SK-N-SH treated with all-trans-retinoic acid at 6 μM for 48 hours (cell line): ENCODE data around the gene CDON.

Source experiments
- ATAC-seq: fragments of 200-7000 bp; cut with Tn5 transposase; 3 replicates; pipeline ENCODE4 v1.9.1; 2020; ENCODE audit warnings: mild to moderate bottlenecking, moderate library complexity
- ARNTL ChIP-seq: fragments of 450-650 bp; formaldehyde crosslinking; IDR thresholded peaks from 2 replicates; pipeline ENCODE4 v1.5.0; 2020; ENCODE audit warnings: low read depth, mild to moderate bottlenecking, moderate library complexity, borderline replicate concordance
- BACH2 ChIP-seq: fragments of 250-450 bp; sonication (Bioruptor Pico); IDR thresholded peaks from 2 replicates; pipeline ENCODE4 v1.9.0; 2021; ENCODE audit warnings: mild to moderate bottlenecking, borderline replicate concordance
- CSDC2 ChIP-seq: fragments of 250-450 bp; sonication (Bioruptor Pico); IDR thresholded peaks from 2 replicates; pipeline ENCODE4 v1.5.0; 2020; ENCODE audit warnings: mild to moderate bottlenecking, moderate library complexity
- ESRRG ChIP-seq: fragments of 250-450 bp; sonication (Bioruptor Pico); IDR thresholded peaks from 2 replicates; pipeline ENCODE4 v1.6.1; 2021; ENCODE audit warnings: mild to moderate bottlenecking
- ISL1 ChIP-seq: fragments of 250-450 bp; sonication (Bioruptor Pico); IDR thresholded peaks from 2 replicates; pipeline ENCODE4 v2.1.2; 2022; ENCODE audit warnings: mild to moderate bottlenecking, moderate library complexity
- OSR1 ChIP-seq: fragments of 250-450 bp; sonication (Bioruptor Pico); IDR thresholded peaks from 2 replicates; pipeline ENCODE4 v1.8.0; 2022; ENCODE audit warnings: moderate library complexity, mild to moderate bottlenecking, inconsistent platforms
- PATZ1 ChIP-seq: fragments of 250-450 bp; sonication (Bioruptor Pico); IDR thresholded peaks from 2 replicates; pipeline ENCODE4 v1.8.0; 2020; ENCODE audit warnings: mild to moderate bottlenecking, moderate library complexity, borderline replicate concordance
- RARB ChIP-seq: fragments of 250-450 bp; sonication (Bioruptor Pico); IDR thresholded peaks from 2 replicates; pipeline ENCODE4 v1.8.0; 2021; ENCODE audit warnings: mild to moderate bottlenecking, moderate library complexity
- SNAI2 ChIP-seq: fragments of 250-450 bp; sonication (Bioruptor Pico); IDR thresholded peaks from 2 replicates; pipeline ENCODE4 v1.5.0; 2020; ENCODE audit warnings: mild to moderate bottlenecking, moderate library complexity
- TCF4 ChIP-seq: fragments of 250-450 bp; sonication (Bioruptor Pico); IDR thresholded peaks from 2 replicates; pipeline ENCODE4 v1.8.0; 2021; ENCODE audit warnings: mild to moderate bottlenecking, moderate library complexity, borderline replicate concordance
- TOX ChIP-seq: fragments of 250-450 bp; sonication (Bioruptor Pico); IDR thresholded peaks from 2 replicates; pipeline ENCODE4 v1.8.0; 2021; ENCODE audit warnings: mild to moderate bottlenecking, moderate library complexity, borderline replicate concordance
- ZC3H10 ChIP-seq: fragments of 250-450 bp; sonication (Bioruptor Pico); IDR thresholded peaks from 2 replicates; pipeline ENCODE4 v1.5.1; 2021; ENCODE audit warnings: mild to moderate bottlenecking, moderate library complexity
- ZFP30 ChIP-seq: fragments of 450-650 bp; formaldehyde crosslinking; IDR thresholded peaks from 2 replicates; pipeline ENCODE4 v1.5.0; 2022; ENCODE audit warnings: mild to moderate bottlenecking, moderate library complexity
- ZNF70 ChIP-seq: fragments of 450-650 bp; formaldehyde crosslinking; IDR thresholded peaks from 2 replicates; pipeline ENCODE4 v1.5.0; 2020; ENCODE audit warnings: mild to moderate bottlenecking, moderate library complexity
- ZNF8 ChIP-seq: fragments of 450-650 bp; formaldehyde crosslinking; IDR thresholded peaks from 2 replicates; pipeline ENCODE4 v1.5.0; 2020; ENCODE audit warnings: mild to moderate bottlenecking, moderate library complexity
- TF ChIP-seq, protein P1 (sequence below): fragments of 250-450 bp; sonication (Bioruptor Pico); IDR thresholded peaks from 2 replicates; pipeline ENCODE4 v1.8.0; 2021; ENCODE audit warnings: low read depth, mild to moderate bottlenecking, moderate library complexity, borderline replicate concordance
- TF ChIP-seq, protein P2 (sequence below): fragments of 250-450 bp; sonication (Bioruptor Pico); IDR thresholded peaks from 2 replicates; pipeline ENCODE4 v1.5.1; 2021; ENCODE audit warnings: mild to moderate bottlenecking, moderate library complexity
- TF ChIP-seq, protein P3 (sequence below): fragments of 250-450 bp; sonication (Bioruptor Pico); IDR thresholded peaks from 2 replicates; pipeline ENCODE4 v1.5.0; 2020; ENCODE audit warnings: mild to moderate bottlenecking, moderate library complexity
- TF ChIP-seq, protein P4 (sequence below): fragments of 250-450 bp; sonication (Bioruptor Pico); IDR thresholded peaks from 2 replicates; pipeline ENCODE4 v1.5.1; 2020; ENCODE audit warnings: low read depth, mild to moderate bottlenecking, moderate library complexity

The CDON gene

GRCh38 chr11:125999234-125999880 lies 63.3 kb downstream of the CDON start (continued):
- no peak for TF ChIP-seq TOX (CRISPR knock-in tag)
- TF ChIP-seq ZNF8 (CRISPR knock-in tag): no peak
- TF ChIP-seq ESRRG (CRISPR knock-in tag): no peak
- TF ChIP-seq RARB: no peak

DNA sequence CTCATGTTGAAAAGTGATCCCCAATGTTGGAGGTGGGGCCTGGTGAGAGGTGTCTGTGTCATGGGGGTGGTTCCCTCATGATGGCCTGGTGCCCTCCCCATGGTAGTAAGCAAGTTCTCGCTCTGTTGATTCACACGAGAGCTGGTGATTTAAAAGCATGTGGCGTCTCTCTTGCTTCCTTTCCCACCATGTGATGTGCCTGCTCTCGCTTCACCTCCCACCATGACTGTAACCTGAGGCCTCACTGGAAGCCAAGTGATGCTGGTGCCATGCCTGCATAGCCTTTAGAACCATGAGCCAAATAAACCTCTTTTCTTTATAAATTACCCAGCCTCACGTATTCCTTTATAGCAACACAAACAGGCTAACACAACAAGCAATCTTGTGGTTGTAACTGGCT lies 64.4 kb downstream of the CDON start:
- ATAC-seq: no peak
- TF ChIP-seq BACH2 (CRISPR knock-in tag) (no peak), ZNF8 (CRISPR knock-in tag) (no peak), PATZ1 (no peak), ZNF70 (CRISPR knock-in tag) (no peak), ZC3H10 (CRISPR knock-in tag) (no peak)
- TF ChIP-seq, protein P1, sequence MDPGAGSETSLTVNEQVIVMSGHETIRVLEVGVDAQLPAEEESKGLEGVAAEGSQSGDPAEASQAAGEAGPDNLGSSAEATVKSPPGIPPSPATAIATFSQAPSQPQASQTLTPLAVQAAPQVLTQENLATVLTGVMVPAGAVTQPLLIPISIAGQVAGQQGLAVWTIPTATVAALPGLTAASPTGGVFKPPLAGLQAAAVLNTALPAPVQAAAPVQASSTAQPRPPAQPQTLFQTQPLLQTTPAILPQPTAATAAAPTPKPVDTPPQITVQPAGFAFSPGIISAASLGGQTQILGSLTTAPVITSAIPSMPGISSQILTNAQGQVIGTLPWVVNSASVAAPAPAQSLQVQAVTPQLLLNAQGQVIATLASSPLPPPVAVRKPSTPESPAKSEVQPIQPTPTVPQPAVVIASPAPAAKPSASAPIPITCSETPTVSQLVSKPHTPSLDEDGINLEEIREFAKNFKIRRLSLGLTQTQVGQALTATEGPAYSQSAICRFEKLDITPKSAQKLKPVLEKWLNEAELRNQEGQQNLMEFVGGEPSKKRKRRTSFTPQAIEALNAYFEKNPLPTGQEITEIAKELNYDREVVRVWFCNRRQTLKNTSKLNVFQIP (CRISPR knock-in tag): no peak
- TF ChIP-seq, protein P2, sequence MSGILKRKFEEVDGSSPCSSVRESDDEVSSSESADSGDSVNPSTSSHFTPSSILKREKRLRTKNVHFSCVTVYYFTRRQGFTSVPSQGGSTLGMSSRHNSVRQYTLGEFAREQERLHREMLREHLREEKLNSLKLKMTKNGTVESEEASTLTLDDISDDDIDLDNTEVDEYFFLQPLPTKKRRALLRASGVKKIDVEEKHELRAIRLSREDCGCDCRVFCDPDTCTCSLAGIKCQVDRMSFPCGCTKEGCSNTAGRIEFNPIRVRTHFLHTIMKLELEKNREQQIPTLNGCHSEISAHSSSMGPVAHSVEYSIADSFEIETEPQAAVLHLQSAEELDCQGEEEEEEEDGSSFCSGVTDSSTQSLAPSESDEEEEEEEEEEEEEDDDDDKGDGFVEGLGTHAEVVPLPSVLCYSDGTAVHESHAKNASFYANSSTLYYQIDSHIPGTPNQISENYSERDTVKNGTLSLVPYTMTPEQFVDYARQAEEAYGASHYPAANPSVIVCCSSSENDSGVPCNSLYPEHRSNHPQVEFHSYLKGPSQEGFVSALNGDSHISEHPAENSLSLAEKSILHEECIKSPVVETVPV (CRISPR knock-in tag): no peak

GRCh38 chr11:125995313-125995712 lies 67.4 kb downstream of the CDON start:
- no peak for TF ChIP-seq SNAI2 (CRISPR knock-in tag)
- TF ChIP-seq, protein P2 (CRISPR knock-in tag): no peak
- no peak for TF ChIP-seq ISL1 (CRISPR knock-in tag)
- TF ChIP-seq, protein P3, sequence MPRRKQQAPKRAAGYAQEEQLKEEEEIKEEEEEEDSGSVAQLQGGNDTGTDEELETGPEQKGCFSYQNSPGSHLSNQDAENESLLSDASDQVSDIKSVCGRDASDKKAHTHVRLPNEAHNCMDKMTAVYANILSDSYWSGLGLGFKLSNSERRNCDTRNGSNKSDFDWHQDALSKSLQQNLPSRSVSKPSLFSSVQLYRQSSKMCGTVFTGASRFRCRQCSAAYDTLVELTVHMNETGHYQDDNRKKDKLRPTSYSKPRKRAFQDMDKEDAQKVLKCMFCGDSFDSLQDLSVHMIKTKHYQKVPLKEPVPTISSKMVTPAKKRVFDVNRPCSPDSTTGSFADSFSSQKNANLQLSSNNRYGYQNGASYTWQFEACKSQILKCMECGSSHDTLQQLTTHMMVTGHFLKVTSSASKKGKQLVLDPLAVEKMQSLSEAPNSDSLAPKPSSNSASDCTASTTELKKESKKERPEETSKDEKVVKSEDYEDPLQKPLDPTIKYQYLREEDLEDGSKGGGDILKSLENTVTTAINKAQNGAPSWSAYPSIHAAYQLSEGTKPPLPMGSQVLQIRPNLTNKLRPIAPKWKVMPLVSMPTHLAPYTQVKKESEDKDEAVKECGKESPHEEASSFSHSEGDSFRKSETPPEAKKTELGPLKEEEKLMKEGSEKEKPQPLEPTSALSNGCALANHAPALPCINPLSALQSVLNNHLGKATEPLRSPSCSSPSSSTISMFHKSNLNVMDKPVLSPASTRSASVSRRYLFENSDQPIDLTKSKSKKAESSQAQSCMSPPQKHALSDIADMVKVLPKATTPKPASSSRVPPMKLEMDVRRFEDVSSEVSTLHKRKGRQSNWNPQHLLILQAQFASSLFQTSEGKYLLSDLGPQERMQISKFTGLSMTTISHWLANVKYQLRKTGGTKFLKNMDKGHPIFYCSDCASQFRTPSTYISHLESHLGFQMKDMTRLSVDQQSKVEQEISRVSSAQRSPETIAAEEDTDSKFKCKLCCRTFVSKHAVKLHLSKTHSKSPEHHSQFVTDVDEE (CRISPR knock-in tag): no peak
- TF ChIP-seq TCF4 (CRISPR knock-in tag): no peak
- TF ChIP-seq ZFP30 (CRISPR knock-in tag): no peak
- TF ChIP-seq OSR1 (CRISPR knock-in tag): no peak
- TF ChIP-seq TOX (CRISPR knock-in tag): no peak
- no peak for TF ChIP-seq ARNTL (CRISPR knock-in tag)
- TF ChIP-seq, protein P4, sequence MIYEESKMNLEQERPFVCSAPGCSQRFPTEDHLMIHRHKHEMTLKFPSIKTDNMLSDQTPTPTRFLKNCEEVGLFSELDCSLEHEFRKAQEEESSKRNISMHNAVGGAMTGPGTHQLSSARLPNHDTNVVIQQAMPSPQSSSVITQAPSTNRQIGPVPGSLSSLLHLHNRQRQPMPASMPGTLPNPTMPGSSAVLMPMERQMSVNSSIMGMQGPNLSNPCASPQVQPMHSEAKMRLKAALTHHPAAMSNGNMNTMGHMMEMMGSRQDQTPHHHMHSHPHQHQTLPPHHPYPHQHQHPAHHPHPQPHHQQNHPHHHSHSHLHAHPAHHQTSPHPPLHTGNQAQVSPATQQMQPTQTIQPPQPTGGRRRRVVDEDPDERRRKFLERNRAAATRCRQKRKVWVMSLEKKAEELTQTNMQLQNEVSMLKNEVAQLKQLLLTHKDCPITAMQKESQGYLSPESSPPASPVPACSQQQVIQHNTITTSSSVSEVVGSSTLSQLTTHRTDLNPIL (CRISPR knock-in tag): no peak
- TF ChIP-seq CSDC2: no peak
- no peak for TF ChIP-seq ESRRG (CRISPR knock-in tag)
- no peak for TF ChIP-seq ZNF70 (CRISPR knock-in tag)
- TF ChIP-seq, all 23 proteins: peak for 0
- ATAC-seq: no peak
